Measurements from ENCODE around the gene TRIM16. TPM values are rescaled to one million over a fixed set of nuclear protein-coding genes. Genes with fewer than 3 reads are reported as not detected.
"Not testable (repeated sequence)": the region's sequence is repeated elsewhere in the genome, so short reads cannot be mapped to it uniquely, and the experiment has no call there.

Gene TRIM16
- total and polyA plus RNA-seq, 2 of the 8 experiments (the other 6 are each of a cell fraction or from before 2014, with no cell fraction given), result 15.2 to 29.1 TPM

GRCh38 chr17:15622124-15622523 lies 62.0 kb downstream of the TRIM16 start:
- H3K4me2 ChIP-seq (ENCODE audit: insufficient read depth in 1 of 2, low read depth in 2 of 2, low read length in 2 of 2); H3K27me3 ChIP-seq (replicated peaks in 1 of 4; ENCODE audit: control insufficient read depth in 3 of 4, extremely low read depth in 1 of 4, insufficient read depth in 3 of 4, low read length in 3 of 4); H2BK5ac ChIP-seq (ENCODE audit: low read depth, low read length); H3K9me3 ChIP-seq (ENCODE audit: insufficient read depth in 2 of 2, low read depth in 1 of 2, low read length in 1 of 2); POLR2A ChIA-PET (ENCODE audit: partially characterized antibody); H3K14ac ChIP-seq (ENCODE audit: insufficient read length); H2BK12ac ChIP-seq (ENCODE audit: low read depth, low read length); H2AFZ ChIP-seq (ENCODE audit: low read length); H2AK5ac ChIP-seq (ENCODE audit: low read depth, low read length); H3K9ac ChIP-seq (replicated peaks in 1 of 4; ENCODE audit: extremely low read depth in 1 of 4, low read depth in 3 of 4, low read length in 3 of 4); H2BK120ac ChIP-seq (replicated peaks; ENCODE audit: low read depth, low read length); H4K8ac ChIP-seq (ENCODE audit: extremely low read depth, insufficient read depth, low read length); FAIRE-seq; H3K4me1 ChIP-seq (replicated peaks in 1 of 4; ENCODE audit: control insufficient read depth in 3 of 4, insufficient read depth in 4 of 4, low read length in 3 of 4); H3K4ac ChIP-seq (replicated peaks; ENCODE audit: insufficient read length, low read depth, low read length); H3K23me2 ChIP-seq (ENCODE audit: low read depth, low read length); CTCF ChIA-PET (ENCODE audit: partially characterized antibody); H4K91ac ChIP-seq (replicated peaks; ENCODE audit: insufficient read length, low read length); H3K36me3 ChIP-seq (ENCODE audit: control insufficient read depth in 2 of 4, insufficient read depth in 4 of 4, low read length in 3 of 4); H2BK20ac ChIP-seq (ENCODE audit: low read length); H3K18ac ChIP-seq (ENCODE audit: extremely low read depth, low read length); H3K56ac ChIP-seq (replicated peaks; ENCODE audit: insufficient read length, low read depth, low read length); DNase-seq (ENCODE audit: low read depth in 1 of 2, low spot score in 2 of 2); H3K23ac ChIP-seq (ENCODE audit: insufficient read length); H4K20me1 ChIP-seq (replicated peaks in 1 of 2; ENCODE audit: control insufficient read depth in 1 of 2, insufficient read depth in 2 of 2, low read length in 2 of 2); H3K4me3 ChIP-seq (ENCODE audit: extremely low read depth in 1 of 4, insufficient read depth in 2 of 4, low read depth in 3 of 4, low read length in 4 of 4); H4K5ac ChIP-seq (ENCODE audit: insufficient read length, low read depth, low read length); H3K79me1 ChIP-seq (ENCODE audit: low read depth, low read length); H3K79me2 ChIP-seq (ENCODE audit: control insufficient read depth in 1 of 2, insufficient read depth in 2 of 2, low read length in 2 of 2); H2BK15ac ChIP-seq (ENCODE audit: low read length); H3K27ac ChIP-seq (ENCODE audit: low read depth, low read length): not testable (repeated sequence)
- 96% methylated on average over 5 of the region's 8 CpGs; no CpG with 5 or more reads in 1 of the 2 experiments for WGBS, 2 experiments (ENCODE audit: extremely low coverage in 1 of 2, insufficient coverage in 1 of 2, insufficient read length in 1 of 2, insufficient replicate concordance in 2 of 2, low coverage in 1 of 2, low lambda C conversion rate in 2 of 2, missing lambda C conversion rate in 1 of 2)

Data from H1 (cell line).